IMR-90 (cell line): ENCODE data around the gene TMEM63B. TPM values are rescaled to one million over a fixed set of nuclear protein-coding genes. Genes with fewer than 3 reads are reported as not detected.

Experiments used
- ATAC-seq: fragments of 200-7000 bp; cut with Tn5 transposase; 2 replicates; pipeline ENCODE4 v1.9.1; 2020; ENCODE audit warnings: low read depth, mild to moderate bottlenecking, moderate library complexity
- BruUV-seq: library from RNA; stranded (reverse); fragments of 400-500 nt; replicated peaks from 2 replicates; lab custom pipeline; 2021; lab: Mats Ljungman, UMichigan
- CTCF ChIA-PET: fragments of 300-600 bp; formaldehyde crosslinking; extraction: SDS; loops from one replicate; lab custom pipeline; 2021; ENCODE audit warnings: antibody characterized with exemption; lab: Yijun Ruan, JAX
- POLR2A ChIA-PET: fragments of 300-600 bp; sonication (Branson Sonifier 250); formaldehyde crosslinking; loops from one replicate; lab custom pipeline; 2022; ENCODE audit warnings: antibody characterized with exemption; ENCODE audit not compliant: unreplicated experiment; lab: Charles Lee
- DNase-seq: peaks from one replicate; pipeline ENCODE4 v3.0.0; 2013
- H2AFZ ChIP-seq: replicated peaks from 2 replicates; pipeline ENCODE3; 2013; ENCODE audit warnings: low read length, mild to moderate bottlenecking; ENCODE audit not compliant: poor library complexity
- H2AK5ac ChIP-seq: 2 replicates; pipeline ENCODE4 v1.6.1; 2013; ENCODE audit warnings: low read depth, low read length, inconsistent platforms
- H2AK9ac ChIP-seq: replicated peaks from 2 replicates; pipeline ENCODE3; 2013; ENCODE audit warnings: mild to moderate bottlenecking, low read depth, low read length, moderate library complexity; ENCODE audit not compliant: poor library complexity
- H2BK120ac ChIP-seq: 2 replicates; pipeline ENCODE4 v1.6.1; 2013; ENCODE audit warnings: low read depth, low read length, inconsistent platforms
- H2BK15ac ChIP-seq: 3 replicates; pipeline ENCODE4 v1.6.1; 2013; ENCODE audit warnings: low read depth, low read length, inconsistent platforms
- H2BK20ac ChIP-seq: 2 replicates; pipeline ENCODE4 v1.6.1; 2013; ENCODE audit warnings: low read depth, mild to moderate bottlenecking, inconsistent platforms, low read length, moderate library complexity
- H2BK5ac ChIP-seq: 2 replicates; pipeline ENCODE4 v1.6.1; 2013; ENCODE audit warnings: mild to moderate bottlenecking, low read depth, low read length, inconsistent platforms; ENCODE audit not compliant: poor library complexity, severe bottlenecking
- H3K14ac ChIP-seq: replicated peaks from 2 replicates; pipeline ENCODE4 v1.6.1; 2013; ENCODE audit warnings: low read depth, low read length, inconsistent platforms
- H3K18ac ChIP-seq: 2 replicates; pipeline ENCODE4 v1.6.1; 2013; ENCODE audit warnings: low read depth, low read length, control low read depth
- H3K23ac ChIP-seq: 2 replicates; pipeline ENCODE4 v1.6.1; 2013; ENCODE audit warnings: low read depth, low read length, inconsistent platforms
- H3K27ac ChIP-seq: 2 replicates; pipeline ENCODE4 v1.5.1; 2013; ENCODE audit warnings: mild to moderate bottlenecking, control low read depth, low read length; ENCODE audit not compliant: insufficient read depth
- H3K27me3 ChIP-seq: 2 replicates; pipeline ENCODE4 v1.6.1; 2013; ENCODE audit warnings: low read length; ENCODE audit not compliant: control insufficient read depth, insufficient read depth
- H3K36me3 ChIP-seq: 2 replicates; pipeline ENCODE4 v1.6.1; 2013; ENCODE audit warnings: low read length, mixed read lengths; ENCODE audit not compliant: control insufficient read depth, insufficient read depth
- H3K4ac ChIP-seq: 2 replicates; pipeline ENCODE4 v1.6.1; 2013; ENCODE audit warnings: low read depth, low read length, inconsistent platforms
- H3K4me1 ChIP-seq: 2 replicates; pipeline ENCODE4 v1.6.1; 2013; ENCODE audit warnings: low read length, mixed read lengths; ENCODE audit not compliant: control insufficient read depth, insufficient read depth
- H3K4me2 ChIP-seq: 2 replicates; pipeline ENCODE4 v1.6.1; 2013; ENCODE audit warnings: low read depth, mild to moderate bottlenecking, control low read depth, low read length, moderate library complexity
- H3K4me3 ChIP-seq: 2 replicates; pipeline ENCODE4 v1.5.1; 2013; ENCODE audit warnings: low read depth, mild to moderate bottlenecking, control low read depth, low read length, moderate library complexity; ENCODE audit not compliant: insufficient read depth
- H3K56ac ChIP-seq: 2 replicates; pipeline ENCODE4 v1.6.1; 2013; ENCODE audit warnings: low read length, inconsistent platforms; ENCODE audit not compliant: insufficient read depth; ENCODE audit errors: extremely low read depth
- H3K79me1 ChIP-seq, 2 experiments: 2 replicates each; pipeline ENCODE4 v1.6.1; 2013; ENCODE audit warnings: low read length in 2 of 2, inconsistent platforms in 1 of 2, low read depth in 1 of 2
- H3K9ac ChIP-seq: 2 replicates; pipeline ENCODE4 v1.6.1; 2013; ENCODE audit warnings: low read depth, low read length, control low read depth
- H3K9me1 ChIP-seq: 2 replicates; pipeline ENCODE4 v1.6.1; 2013; ENCODE audit warnings: low read length, inconsistent platforms; ENCODE audit not compliant: insufficient read depth
- H3K9me3 ChIP-seq: 2 replicates; pipeline ENCODE4 v1.6.1; 2013; ENCODE audit warnings: low read length; ENCODE audit not compliant: control insufficient read depth, insufficient read depth
- H4K20me1 ChIP-seq: 2 replicates; pipeline ENCODE4 v1.6.1; 2013; ENCODE audit warnings: low read length, inconsistent platforms; ENCODE audit not compliant: insufficient read depth
- H4K5ac ChIP-seq: 2 replicates; pipeline ENCODE4 v1.6.1; 2013; ENCODE audit warnings: mild to moderate bottlenecking, low read depth, low read length, control low read depth
- H4K8ac ChIP-seq, 2 experiments: 2 replicates each; pipeline ENCODE4 v1.6.1; 2013; ENCODE audit warnings: low read depth in 2 of 2, low read length in 2 of 2, control low read depth in 1 of 2, inconsistent platforms in 1 of 2
- H4K91ac ChIP-seq: 2 replicates; pipeline ENCODE4 v1.6.1; 2013; ENCODE audit warnings: low read depth, low read length, inconsistent platforms; ENCODE audit not compliant: insufficient read depth
- CTCF ChIP-seq: conservative IDR thresholded peaks from 2 replicates; pipeline ENCODE4 v1.5.1; 2012; ENCODE audit warnings: mild to moderate bottlenecking, low read depth, low read length, improper control_type of control experiment
- MAZ ChIP-seq: IDR thresholded peaks from 2 replicates; pipeline ENCODE4 v1.6.1; 2012; ENCODE audit warnings: low read depth, mild to moderate bottlenecking, low read length, improper control_type of control experiment, moderate library complexity, borderline replicate concordance
- RFX5 ChIP-seq: IDR thresholded peaks from 2 replicates; pipeline ENCODE4 v1.8.0; 2012; ENCODE audit warnings: low read depth, mild to moderate bottlenecking, low read length, moderate library complexity
- WGBS, 2 experiments: methylation state at CpG; one replicate each; pipeline versions ENCODE4 v1.1.5 to v1.1.7; 2013; ENCODE audit warnings: missing lambda C conversion rate in 2 of 2; ENCODE audit not compliant: insufficient read length in 1 of 2; ENCODE audit errors: extremely low coverage in 2 of 2; 5-methylcytosine and 5-hydroxymethylcytosine counted together
- dilution Hi-C: fragments of 300-500 bp; cut with HindIII; formaldehyde crosslinking; loops from one replicate; pipeline ENCODE4 v1.14.3; 2018; ENCODE audit warnings: low sequenced_read_pairs; ENCODE audit not compliant: unreplicated experiment
- in situ Hi-C: fragments of 300-500 bp; cut with MboI; formaldehyde crosslinking; loops from 3 replicates; pipeline ENCODE4 v1.14.3; 2019; ENCODE audit warnings: low sequenced_read_pairs, inconsistent platforms, mixed read lengths
- intact Hi-C: fragments of 100-400 bp; cut with micrococcal nuclease; formaldehyde crosslinking; loops from 2 replicates; pipeline ENCODE4 v1.10.0; 2022
- polyA plus RNA-seq, 3 experiments: library from polyadenylated mRNA; depleted of rRNA; stranded (reverse); fragments of >200 nt; gene quantifications; 2 replicates each; pipeline ENCODE4 v1.2.3, GENCODE V29; 2012; ENCODE audit warnings: low replicate concordance in 1 of 3
- total RNA-seq: library from RNA; depleted of rRNA; stranded (reverse); fragments of >200 nt; gene quantifications from 2 replicates; pipeline ENCODE4 v1.2.3, GENCODE V29; 2012

TMEM63B gene
- total and polyA plus RNA-seq, 2 of the 4 experiments (the other 2 are of a cell fraction), result 12.2 to 42.6 TPM

- Histone ChIP-seq H3K14ac (no peak overlapping the region), H2AK5ac (no peak overlapping the region), H3K4me2 (no peak overlapping the region), H2BK5ac (no peak overlapping the region), H2BK20ac (no peak overlapping the region), H3K36me3 (no peaks in the 10 kb centered on the region), H3K4me1 (no peaks in the 10 kb centered on the region), H3K4me3 (no peak overlapping the region), H2BK120ac (no peak overlapping the region), H3K9ac (no peak overlapping the region), H3K9me1 (no peaks in the 10 kb centered on the region), H2AK9ac (no peak overlapping the region), H2BK15ac (no peak overlapping the region), H2AFZ (no peak overlapping the region), H4K8ac (no peak overlapping the region), H3K27me3 (peaks cover 18% of the 10 kb centered on the region), H3K56ac (no peak overlapping the region), H3K9me3 (no peaks in the 10 kb centered on the region), H4K5ac (no peak overlapping the region), H3K23ac (no peak overlapping the region), H3K4ac (no peak overlapping the region), H3K79me1 (no peaks in the 10 kb centered on the region), H4K20me1 (no peaks in the 10 kb centered on the region), H3K27ac (no peak overlapping the region), H3K18ac (no peak overlapping the region), H4K91ac (no peak overlapping the region)
- no TSS peak for BruUV-seq
- ChIA-PET CTCF (no interaction called here), POLR2A (no interaction called here)
- dilution Hi-C loops, result no loop called here
- intact Hi-C loops, result no loop called here
- in situ Hi-C loops, result no loop called here
- TF ChIP-seq MAZ, result no peak
- no peak for TF ChIP-seq CTCF
- no peak for TF ChIP-seq RFX5
- DNase-seq (no peak), ATAC-seq (no peak)
- WGBS, 2 experiments, result 100% methylated on average over 2 of the region's 4 CpGs; no CpG with 5 or more reads in 1 of the 2 experiments
Observed at GRCh38 chr6:44202332-44202971, 75.1 kb downstream of the TMEM63B start.
